ENCODE measurements around the gene FAM193A.

FAM193A gene

DNA sequence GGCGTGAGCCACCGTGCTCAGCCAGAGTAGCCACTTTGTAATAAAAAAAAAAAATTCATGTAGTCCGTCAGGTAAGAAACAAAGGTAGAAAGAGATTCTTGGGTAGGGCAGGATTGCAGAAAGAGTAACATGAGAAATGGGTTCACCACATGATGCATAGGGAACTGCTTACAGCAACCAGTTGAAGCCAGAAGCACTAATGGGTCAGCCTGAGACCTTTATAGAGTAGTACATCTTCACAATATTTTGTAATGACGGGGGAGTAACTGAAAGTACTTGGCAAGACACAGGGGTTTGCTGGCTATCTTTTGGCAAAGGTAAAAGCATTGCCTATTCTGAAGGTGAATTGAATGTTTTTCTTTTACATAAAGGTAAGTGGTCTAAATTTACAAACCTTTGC, 29.1 kb downstream of the FAM193A start:
- ATAC-seq = no peak
- TF ChIP-seq ZNF8 (CRISPR knock-in tag; IDR thresholded peaks at IDR 0.05) (no peak), CSDC2 (CRISPR knock-in tag; IDR thresholded peaks at IDR 0.05) (no peak), ZNF565 (CRISPR knock-in tag; conservative IDR thresholded peaks at IDR 0.05; ENCODE audit: low read depth) (no peak), ISL1 (CRISPR knock-in tag; IDR thresholded peaks at IDR 0.05) (no peak), ZFP3 (CRISPR knock-in tag; IDR thresholded peaks at IDR 0.05) (no peak), ESRRG (CRISPR knock-in tag; IDR thresholded peaks at IDR 0.05) (no peak), ZFP30 (CRISPR knock-in tag; IDR thresholded peaks at IDR 0.05) (no peak), ARNTL (CRISPR knock-in tag; IDR thresholded peaks at IDR 0.05; ENCODE audit: borderline replicate concordance, low read depth) (no peak), ZNF70 (CRISPR knock-in tag; IDR thresholded peaks at IDR 0.05) (no peak)
- TF ChIP-seq, protein P1, sequence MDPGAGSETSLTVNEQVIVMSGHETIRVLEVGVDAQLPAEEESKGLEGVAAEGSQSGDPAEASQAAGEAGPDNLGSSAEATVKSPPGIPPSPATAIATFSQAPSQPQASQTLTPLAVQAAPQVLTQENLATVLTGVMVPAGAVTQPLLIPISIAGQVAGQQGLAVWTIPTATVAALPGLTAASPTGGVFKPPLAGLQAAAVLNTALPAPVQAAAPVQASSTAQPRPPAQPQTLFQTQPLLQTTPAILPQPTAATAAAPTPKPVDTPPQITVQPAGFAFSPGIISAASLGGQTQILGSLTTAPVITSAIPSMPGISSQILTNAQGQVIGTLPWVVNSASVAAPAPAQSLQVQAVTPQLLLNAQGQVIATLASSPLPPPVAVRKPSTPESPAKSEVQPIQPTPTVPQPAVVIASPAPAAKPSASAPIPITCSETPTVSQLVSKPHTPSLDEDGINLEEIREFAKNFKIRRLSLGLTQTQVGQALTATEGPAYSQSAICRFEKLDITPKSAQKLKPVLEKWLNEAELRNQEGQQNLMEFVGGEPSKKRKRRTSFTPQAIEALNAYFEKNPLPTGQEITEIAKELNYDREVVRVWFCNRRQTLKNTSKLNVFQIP (CRISPR knock-in tag; IDR thresholded peaks at IDR 0.05; ENCODE audit: borderline replicate concordance, low read depth) = no peak
- TF ChIP-seq, protein P2, sequence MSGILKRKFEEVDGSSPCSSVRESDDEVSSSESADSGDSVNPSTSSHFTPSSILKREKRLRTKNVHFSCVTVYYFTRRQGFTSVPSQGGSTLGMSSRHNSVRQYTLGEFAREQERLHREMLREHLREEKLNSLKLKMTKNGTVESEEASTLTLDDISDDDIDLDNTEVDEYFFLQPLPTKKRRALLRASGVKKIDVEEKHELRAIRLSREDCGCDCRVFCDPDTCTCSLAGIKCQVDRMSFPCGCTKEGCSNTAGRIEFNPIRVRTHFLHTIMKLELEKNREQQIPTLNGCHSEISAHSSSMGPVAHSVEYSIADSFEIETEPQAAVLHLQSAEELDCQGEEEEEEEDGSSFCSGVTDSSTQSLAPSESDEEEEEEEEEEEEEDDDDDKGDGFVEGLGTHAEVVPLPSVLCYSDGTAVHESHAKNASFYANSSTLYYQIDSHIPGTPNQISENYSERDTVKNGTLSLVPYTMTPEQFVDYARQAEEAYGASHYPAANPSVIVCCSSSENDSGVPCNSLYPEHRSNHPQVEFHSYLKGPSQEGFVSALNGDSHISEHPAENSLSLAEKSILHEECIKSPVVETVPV (CRISPR knock-in tag; IDR thresholded peaks at IDR 0.05) = no peak

DNA sequence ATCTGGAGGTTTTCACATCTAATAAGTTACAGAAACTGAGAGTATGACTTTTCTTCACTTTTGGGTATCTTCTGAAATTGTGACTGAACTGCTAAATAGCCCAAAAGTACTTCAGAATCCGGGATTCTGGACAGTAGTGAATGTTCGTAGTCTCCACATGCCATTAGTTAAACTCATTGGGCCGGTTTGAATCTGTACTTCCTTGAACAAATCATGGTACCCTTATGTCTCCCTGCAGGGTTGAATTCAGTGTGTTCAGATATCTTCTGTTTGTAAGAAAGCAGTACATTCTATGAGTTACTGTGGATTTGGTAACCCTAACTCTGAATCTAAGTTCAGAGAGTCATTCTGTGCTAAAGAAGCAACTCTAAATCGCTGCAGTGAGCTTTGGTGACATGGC, 33.6 kb downstream of the FAM193A start:
- no peak for ATAC-seq
- TF ChIP-seq RARB (CRISPR knock-in tag; IDR thresholded peaks at IDR 0.05) (no peak), ZNF565 (CRISPR knock-in tag; conservative IDR thresholded peaks at IDR 0.05; ENCODE audit: low read depth) (no peak), ZFP3 (CRISPR knock-in tag; IDR thresholded peaks at IDR 0.05) (no peak), ZNF70 (CRISPR knock-in tag; IDR thresholded peaks at IDR 0.05) (no peak), CSDC2 (CRISPR knock-in tag; IDR thresholded peaks at IDR 0.05) (no peak), ZC3H10 (CRISPR knock-in tag; IDR thresholded peaks at IDR 0.05) (no peak)

DNA sequence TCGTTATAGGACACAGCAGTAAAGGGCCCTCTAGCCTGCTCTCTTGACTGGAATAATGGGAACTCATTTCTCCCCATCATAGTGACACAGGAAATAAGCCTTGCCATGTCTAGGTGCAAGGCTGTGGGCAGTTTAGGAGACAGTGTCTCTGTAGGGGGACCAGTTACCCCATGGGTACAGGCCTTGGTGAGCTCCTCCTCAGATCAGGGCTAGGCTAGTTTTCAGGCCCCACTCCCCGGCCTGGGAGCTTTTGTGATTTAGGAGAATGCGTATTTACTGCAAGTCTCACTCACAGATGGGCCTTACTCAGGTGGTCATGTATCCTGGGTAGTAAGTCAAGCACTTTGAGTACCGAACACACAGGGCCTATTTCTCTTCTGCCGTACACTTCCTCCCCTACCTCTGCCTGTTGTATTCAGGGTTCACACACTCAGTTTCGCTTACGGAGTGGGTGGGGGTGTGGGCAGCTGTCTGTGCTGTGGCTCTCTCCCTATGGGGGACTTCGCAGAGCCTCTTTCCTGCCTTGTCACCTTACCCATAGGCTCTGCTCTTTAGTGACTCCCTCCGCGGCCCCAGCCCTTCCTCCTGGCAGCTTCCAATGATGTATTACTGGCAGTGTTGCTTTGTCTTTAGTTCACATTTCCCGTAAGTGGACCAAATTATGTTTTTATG, 34.2 kb downstream of the FAM193A start:
- ATAC-seq = no peak
- TF ChIP-seq TOX (CRISPR knock-in tag; IDR thresholded peaks at IDR 0.05; ENCODE audit: borderline replicate concordance) (no peak), ZC3H10 (CRISPR knock-in tag; IDR thresholded peaks at IDR 0.05) (no peak), ARNTL (CRISPR knock-in tag; IDR thresholded peaks at IDR 0.05; ENCODE audit: borderline replicate concordance, low read depth) (no peak), SNAI2 (CRISPR knock-in tag; IDR thresholded peaks at IDR 0.05) (no peak), BACH2 (CRISPR knock-in tag; IDR thresholded peaks at IDR 0.05; ENCODE audit: borderline replicate concordance) (no peak), ZFP30 (CRISPR knock-in tag; IDR thresholded peaks at IDR 0.05) (no peak), GLIS3 (CRISPR knock-in tag; IDR thresholded peaks at IDR 0.05) (no peak), ZFP3 (CRISPR knock-in tag; IDR thresholded peaks at IDR 0.05) (no peak), CSDC2 (CRISPR knock-in tag; IDR thresholded peaks at IDR 0.05) (no peak), TCF4 (CRISPR knock-in tag; IDR thresholded peaks at IDR 0.05; ENCODE audit: borderline replicate concordance) (no peak)
- TF ChIP-seq, protein P3, sequence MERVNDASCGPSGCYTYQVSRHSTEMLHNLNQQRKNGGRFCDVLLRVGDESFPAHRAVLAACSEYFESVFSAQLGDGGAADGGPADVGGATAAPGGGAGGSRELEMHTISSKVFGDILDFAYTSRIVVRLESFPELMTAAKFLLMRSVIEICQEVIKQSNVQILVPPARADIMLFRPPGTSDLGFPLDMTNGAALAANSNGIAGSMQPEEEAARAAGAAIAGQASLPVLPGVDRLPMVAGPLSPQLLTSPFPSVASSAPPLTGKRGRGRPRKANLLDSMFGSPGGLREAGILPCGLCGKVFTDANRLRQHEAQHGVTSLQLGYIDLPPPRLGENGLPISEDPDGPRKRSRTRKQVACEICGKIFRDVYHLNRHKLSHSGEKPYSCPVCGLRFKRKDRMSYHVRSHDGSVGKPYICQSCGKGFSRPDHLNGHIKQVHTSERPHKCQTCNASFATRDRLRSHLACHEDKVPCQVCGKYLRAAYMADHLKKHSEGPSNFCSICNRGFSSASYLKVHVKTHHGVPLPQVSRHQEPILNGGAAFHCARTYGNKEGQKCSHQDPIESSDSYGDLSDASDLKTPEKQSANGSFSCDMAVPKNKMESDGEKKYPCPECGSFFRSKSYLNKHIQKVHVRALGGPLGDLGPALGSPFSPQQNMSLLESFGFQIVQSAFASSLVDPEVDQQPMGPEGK (CRISPR knock-in tag; IDR thresholded peaks at IDR 0.05; ENCODE audit: borderline replicate concordance) = no peak
- TF ChIP-seq, protein P4, sequence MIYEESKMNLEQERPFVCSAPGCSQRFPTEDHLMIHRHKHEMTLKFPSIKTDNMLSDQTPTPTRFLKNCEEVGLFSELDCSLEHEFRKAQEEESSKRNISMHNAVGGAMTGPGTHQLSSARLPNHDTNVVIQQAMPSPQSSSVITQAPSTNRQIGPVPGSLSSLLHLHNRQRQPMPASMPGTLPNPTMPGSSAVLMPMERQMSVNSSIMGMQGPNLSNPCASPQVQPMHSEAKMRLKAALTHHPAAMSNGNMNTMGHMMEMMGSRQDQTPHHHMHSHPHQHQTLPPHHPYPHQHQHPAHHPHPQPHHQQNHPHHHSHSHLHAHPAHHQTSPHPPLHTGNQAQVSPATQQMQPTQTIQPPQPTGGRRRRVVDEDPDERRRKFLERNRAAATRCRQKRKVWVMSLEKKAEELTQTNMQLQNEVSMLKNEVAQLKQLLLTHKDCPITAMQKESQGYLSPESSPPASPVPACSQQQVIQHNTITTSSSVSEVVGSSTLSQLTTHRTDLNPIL (CRISPR knock-in tag; IDR thresholded peaks at IDR 0.05; ENCODE audit: low read depth) = no peak
- TF ChIP-seq, protein P1 (CRISPR knock-in tag; IDR thresholded peaks at IDR 0.05; ENCODE audit: borderline replicate concordance, low read depth) = no peak
